ENCODE measurements around the gene NOCT. TPM values are rescaled to one million over a fixed set of nuclear protein-coding genes. Genes with fewer than 3 reads are reported as not detected.

Gene NOCT
- total RNA-seq, 1 experiment from 2014 or later, result 43.4 TPM

DNA sequence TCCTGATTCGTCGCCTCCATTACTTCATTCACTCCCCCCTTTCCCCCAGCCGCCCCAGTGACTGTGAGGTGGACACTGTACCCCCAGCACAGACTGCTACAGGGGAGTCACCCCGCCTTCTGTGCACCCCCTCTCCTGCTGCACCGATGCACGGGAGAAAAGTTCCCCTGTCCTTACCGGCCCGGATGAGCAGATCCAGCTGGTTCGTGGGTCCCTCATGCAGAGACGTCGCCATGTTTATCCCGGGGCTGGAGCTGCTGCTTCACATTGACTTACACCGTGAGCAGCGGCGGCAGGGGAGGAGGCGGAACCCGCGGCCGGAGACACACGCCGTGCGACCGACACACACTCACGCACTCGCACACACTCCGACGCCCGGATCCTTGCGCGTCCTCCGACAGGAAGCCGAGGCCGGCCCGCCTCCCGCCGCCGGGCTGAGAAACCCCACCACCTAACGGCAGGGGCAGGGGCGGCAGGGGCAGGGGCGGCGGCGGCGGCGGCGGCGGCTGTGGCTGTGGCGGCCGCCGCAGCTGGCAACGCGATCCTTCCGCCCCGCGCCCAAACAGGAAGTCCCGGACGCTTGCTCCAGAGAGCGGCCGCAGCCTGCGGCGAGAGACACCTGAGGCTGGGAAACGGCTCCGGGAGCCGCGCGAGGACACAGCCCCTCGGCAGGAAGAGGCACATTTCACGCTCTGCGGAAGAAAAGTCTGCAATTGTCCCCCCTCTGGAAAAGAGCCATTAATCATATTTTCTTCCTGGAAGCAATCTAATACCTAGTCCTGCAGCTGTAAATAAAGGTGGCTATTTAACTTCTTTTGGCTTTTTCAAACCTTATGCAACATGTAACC, 68.6 kb downstream of the NOCT start (continued):
- TF ChIP-seq, protein P1, sequence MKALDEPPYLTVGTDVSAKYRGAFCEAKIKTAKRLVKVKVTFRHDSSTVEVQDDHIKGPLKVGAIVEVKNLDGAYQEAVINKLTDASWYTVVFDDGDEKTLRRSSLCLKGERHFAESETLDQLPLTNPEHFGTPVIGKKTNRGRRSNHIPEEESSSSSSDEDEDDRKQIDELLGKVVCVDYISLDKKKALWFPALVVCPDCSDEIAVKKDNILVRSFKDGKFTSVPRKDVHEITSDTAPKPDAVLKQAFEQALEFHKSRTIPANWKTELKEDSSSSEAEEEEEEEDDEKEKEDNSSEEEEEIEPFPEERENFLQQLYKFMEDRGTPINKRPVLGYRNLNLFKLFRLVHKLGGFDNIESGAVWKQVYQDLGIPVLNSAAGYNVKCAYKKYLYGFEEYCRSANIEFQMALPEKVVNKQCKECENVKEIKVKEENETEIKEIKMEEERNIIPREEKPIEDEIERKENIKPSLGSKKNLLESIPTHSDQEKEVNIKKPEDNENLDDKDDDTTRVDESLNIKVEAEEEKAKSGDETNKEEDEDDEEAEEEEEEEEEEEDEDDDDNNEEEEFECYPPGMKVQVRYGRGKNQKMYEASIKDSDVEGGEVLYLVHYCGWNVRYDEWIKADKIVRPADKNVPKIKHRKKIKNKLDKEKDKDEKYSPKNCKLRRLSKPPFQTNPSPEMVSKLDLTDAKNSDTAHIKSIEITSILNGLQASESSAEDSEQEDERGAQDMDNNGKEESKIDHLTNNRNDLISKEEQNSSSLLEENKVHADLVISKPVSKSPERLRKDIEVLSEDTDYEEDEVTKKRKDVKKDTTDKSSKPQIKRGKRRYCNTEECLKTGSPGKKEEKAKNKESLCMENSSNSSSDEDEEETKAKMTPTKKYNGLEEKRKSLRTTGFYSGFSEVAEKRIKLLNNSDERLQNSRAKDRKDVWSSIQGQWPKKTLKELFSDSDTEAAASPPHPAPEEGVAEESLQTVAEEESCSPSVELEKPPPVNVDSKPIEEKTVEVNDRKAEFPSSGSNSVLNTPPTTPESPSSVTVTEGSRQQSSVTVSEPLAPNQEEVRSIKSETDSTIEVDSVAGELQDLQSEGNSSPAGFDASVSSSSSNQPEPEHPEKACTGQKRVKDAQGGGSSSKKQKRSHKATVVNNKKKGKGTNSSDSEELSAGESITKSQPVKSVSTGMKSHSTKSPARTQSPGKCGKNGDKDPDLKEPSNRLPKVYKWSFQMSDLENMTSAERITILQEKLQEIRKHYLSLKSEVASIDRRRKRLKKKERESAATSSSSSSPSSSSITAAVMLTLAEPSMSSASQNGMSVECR (CRISPR knock-in tag; IDR thresholded peaks at IDR 0.05; ENCODE audit: borderline replicate concordance), result 0 out of 2 replicates have a peak, but pooled peaks have one; percentile 41
- TF ChIP-seq, protein P2, sequence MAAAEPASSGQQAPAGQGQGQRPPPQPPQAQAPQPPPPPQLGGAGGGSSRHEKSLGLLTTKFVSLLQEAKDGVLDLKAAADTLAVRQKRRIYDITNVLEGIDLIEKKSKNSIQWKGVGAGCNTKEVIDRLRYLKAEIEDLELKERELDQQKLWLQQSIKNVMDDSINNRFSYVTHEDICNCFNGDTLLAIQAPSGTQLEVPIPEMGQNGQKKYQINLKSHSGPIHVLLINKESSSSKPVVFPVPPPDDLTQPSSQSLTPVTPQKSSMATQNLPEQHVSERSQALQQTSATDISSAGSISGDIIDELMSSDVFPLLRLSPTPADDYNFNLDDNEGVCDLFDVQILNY (CRISPR knock-in tag; IDR thresholded peaks at IDR 0.05), result 0 out of 2 replicates have a peak, but pooled peaks have one; percentile 30
- TF ChIP-seq, protein P3, sequence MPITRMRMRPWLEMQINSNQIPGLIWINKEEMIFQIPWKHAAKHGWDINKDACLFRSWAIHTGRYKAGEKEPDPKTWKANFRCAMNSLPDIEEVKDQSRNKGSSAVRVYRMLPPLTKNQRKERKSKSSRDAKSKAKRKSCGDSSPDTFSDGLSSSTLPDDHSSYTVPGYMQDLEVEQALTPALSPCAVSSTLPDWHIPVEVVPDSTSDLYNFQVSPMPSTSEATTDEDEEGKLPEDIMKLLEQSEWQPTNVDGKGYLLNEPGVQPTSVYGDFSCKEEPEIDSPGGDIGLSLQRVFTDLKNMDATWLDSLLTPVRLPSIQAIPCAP (CRISPR knock-in tag; IDR thresholded peaks at IDR 0.05), result 0 out of 2 replicates have a peak, but pooled peaks have one; percentile 15
- TF ChIP-seq FOXP1 (CRISPR knock-in tag; IDR thresholded peaks at IDR 0.05; ENCODE audit: borderline replicate concordance) (peak; percentile 62), SMAD4 (CRISPR knock-in tag; IDR thresholded peaks at IDR 0.05) (no peak)
- TF ChIP-seq, protein P4, sequence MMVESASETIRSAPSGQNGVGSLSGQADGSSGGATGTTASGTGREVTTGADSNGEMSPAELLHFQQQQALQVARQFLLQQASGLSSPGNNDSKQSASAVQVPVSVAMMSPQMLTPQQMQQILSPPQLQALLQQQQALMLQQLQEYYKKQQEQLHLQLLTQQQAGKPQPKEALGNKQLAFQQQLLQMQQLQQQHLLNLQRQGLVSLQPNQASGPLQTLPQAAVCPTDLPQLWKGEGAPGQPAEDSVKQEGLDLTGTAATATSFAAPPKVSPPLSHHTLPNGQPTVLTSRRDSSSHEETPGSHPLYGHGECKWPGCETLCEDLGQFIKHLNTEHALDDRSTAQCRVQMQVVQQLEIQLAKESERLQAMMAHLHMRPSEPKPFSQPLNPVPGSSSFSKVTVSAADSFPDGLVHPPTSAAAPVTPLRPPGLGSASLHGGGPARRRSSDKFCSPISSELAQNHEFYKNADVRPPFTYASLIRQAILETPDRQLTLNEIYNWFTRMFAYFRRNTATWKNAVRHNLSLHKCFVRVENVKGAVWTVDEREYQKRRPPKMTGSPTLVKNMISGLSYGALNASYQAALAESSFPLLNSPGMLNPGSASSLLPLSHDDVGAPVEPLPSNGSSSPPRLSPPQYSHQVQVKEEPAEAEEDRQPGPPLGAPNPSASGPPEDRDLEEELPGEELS (CRISPR knock-in tag; IDR thresholded peaks at IDR 0.05), result peak; percentile 79

DNA sequence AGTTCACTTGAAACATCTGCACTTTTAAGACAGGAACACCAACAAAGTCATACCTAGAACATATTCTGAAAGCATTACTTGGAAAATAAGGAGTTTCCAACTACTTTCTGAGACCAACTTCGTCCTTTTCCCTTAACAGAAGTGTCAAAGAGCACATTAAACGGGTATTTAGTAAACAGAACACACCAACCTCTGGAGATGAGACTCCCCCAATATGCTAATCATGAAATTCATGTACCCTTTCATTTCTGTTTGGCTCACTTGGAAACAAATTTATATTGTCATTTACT, 69.2 kb downstream of the NOCT start:
- ChIA-PET POLR2A (no interaction called here), CTCF (interaction anchor here (2.5 kb wide), 1 partner anchor 211 kb away, joined by 13 read pairs; no protein-coding TSS in a partner anchor)
- peaks cover 30% of the 10 kb centered on the region for H3K4me1 Mint-ChIP-seq
- no peak for ATAC-seq
- TF ChIP-seq GABPB1 (CRISPR knock-in tag; IDR thresholded peaks at IDR 0.05) (no peak), TEAD1 (CRISPR knock-in tag; IDR thresholded peaks at IDR 0.05) (no peak), NR3C1 (CRISPR knock-in tag; conservative IDR thresholded peaks at IDR 0.05; ENCODE audit: low read depth) (no peak), KAT7 (CRISPR knock-in tag; IDR thresholded peaks at IDR 0.05; ENCODE audit: borderline replicate concordance) (no peak), ZNF138 (CRISPR knock-in tag; conservative IDR thresholded peaks at IDR 0.05) (no peak), ZNF219 (CRISPR knock-in tag; IDR thresholded peaks at IDR 0.05; ENCODE audit: borderline replicate concordance) (no peak)
- TF ChIP-seq, protein P4 (CRISPR knock-in tag; IDR thresholded peaks at IDR 0.05), result no peak
- TF ChIP-seq, protein P5, sequence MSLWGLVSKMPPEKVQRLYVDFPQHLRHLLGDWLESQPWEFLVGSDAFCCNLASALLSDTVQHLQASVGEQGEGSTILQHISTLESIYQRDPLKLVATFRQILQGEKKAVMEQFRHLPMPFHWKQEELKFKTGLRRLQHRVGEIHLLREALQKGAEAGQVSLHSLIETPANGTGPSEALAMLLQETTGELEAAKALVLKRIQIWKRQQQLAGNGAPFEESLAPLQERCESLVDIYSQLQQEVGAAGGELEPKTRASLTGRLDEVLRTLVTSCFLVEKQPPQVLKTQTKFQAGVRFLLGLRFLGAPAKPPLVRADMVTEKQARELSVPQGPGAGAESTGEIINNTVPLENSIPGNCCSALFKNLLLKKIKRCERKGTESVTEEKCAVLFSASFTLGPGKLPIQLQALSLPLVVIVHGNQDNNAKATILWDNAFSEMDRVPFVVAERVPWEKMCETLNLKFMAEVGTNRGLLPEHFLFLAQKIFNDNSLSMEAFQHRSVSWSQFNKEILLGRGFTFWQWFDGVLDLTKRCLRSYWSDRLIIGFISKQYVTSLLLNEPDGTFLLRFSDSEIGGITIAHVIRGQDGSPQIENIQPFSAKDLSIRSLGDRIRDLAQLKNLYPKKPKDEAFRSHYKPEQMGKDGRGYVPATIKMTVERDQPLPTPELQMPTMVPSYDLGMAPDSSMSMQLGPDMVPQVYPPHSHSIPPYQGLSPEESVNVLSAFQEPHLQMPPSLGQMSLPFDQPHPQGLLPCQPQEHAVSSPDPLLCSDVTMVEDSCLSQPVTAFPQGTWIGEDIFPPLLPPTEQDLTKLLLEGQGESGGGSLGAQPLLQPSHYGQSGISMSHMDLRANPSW (CRISPR knock-in tag; conservative IDR thresholded peaks at IDR 0.05; ENCODE audit: low read depth), result no peak
- TF ChIP-seq, protein P6, sequence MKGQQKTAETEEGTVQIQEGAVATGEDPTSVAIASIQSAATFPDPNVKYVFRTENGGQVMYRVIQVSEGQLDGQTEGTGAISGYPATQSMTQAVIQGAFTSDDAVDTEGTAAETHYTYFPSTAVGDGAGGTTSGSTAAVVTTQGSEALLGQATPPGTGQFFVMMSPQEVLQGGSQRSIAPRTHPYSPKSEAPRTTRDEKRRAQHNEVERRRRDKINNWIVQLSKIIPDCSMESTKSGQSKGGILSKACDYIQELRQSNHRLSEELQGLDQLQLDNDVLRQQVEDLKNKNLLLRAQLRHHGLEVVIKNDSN (CRISPR knock-in tag; IDR thresholded peaks at IDR 0.05), result no peak
- TF ChIP-seq, protein P3 (CRISPR knock-in tag; IDR thresholded peaks at IDR 0.05), result no peak
- TF ChIP-seq, protein P7, sequence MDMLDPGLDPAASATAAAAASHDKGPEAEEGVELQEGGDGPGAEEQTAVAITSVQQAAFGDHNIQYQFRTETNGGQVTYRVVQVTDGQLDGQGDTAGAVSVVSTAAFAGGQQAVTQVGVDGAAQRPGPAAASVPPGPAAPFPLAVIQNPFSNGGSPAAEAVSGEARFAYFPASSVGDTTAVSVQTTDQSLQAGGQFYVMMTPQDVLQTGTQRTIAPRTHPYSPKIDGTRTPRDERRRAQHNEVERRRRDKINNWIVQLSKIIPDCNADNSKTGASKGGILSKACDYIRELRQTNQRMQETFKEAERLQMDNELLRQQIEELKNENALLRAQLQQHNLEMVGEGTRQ (CRISPR knock-in tag; IDR thresholded peaks at IDR 0.05), result no peak
- peak overlapping the region; percentile 96 for H3K4me3 Mint-ChIP-seq
- no peaks in the 10 kb centered on the region for H3K9me3 Mint-ChIP-seq
- peak overlapping the region; percentile 96 for H3K27ac Mint-ChIP-seq
- DNase-seq (ENCODE audit: low spot score), result no peak
- no peaks in the 10 kb centered on the region for H3K36me3 Mint-ChIP-seq
- no peaks in the 10 kb centered on the region; the same call in 1 of the 2 replicates for H3K27me3 Mint-ChIP-seq (ENCODE audit: low read depth)
